ENCODE results near the gene CHN1. TPM values are rescaled to one million over a fixed set of nuclear protein-coding genes. Genes with fewer than 3 reads are reported as not detected.

Gene CHN1
- total RNA-seq, 4 donors from 2014 or later: 11.8 to 56.7 (median 18.1) TPM

DNA sequence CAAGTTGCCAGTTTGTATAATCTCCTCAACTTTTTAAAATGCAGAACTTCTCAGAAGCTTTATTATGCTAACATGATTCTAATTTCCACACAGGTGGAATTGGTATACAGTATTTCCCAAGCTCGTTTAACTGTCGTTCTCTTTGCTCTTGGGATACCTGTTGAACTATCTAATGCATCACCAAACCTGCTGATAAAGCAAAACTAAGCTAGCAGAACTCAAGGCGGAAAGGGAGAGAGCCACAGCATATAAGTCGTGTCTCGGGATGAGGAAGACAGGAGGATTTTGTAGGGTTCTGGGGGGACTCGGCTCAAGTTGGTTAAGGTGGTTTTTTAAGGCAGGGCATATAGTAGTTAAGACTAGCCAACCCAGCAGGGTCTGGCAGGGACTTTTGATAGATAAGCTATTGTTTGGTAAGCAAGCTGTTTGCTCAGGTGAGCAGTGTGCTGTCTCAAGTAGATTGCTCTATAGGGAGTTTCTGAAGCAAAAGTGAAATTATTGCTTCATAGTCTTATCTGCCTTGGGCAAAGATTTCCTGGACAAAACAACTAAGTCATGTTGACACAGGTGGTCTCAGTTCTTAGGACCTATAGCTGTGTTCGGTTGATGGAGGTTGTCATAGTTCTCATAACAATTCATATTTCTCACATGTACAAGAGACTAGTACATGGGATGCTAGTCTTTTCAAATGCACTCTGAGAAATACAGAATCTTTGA is 212.7 kb downstream of the CHN1 start:
- DNase-seq: no peak
- Histone ChIP-seq H3K4me1 (no peaks in the 10 kb centered on the region), H3K27me3 (no peaks in the 10 kb centered on the region), H3K9me3 (no peaks in the 10 kb centered on the region), H3K4me3 (no peak overlapping the region), H3K27ac (no peak overlapping the region), H3K36me3 (no peaks in the 10 kb centered on the region)
- intact Hi-C loops (cut with DNase I; ENCODE audit: low total_unique reads): no loop called here
- TF ChIP-seq, protein P1, sequence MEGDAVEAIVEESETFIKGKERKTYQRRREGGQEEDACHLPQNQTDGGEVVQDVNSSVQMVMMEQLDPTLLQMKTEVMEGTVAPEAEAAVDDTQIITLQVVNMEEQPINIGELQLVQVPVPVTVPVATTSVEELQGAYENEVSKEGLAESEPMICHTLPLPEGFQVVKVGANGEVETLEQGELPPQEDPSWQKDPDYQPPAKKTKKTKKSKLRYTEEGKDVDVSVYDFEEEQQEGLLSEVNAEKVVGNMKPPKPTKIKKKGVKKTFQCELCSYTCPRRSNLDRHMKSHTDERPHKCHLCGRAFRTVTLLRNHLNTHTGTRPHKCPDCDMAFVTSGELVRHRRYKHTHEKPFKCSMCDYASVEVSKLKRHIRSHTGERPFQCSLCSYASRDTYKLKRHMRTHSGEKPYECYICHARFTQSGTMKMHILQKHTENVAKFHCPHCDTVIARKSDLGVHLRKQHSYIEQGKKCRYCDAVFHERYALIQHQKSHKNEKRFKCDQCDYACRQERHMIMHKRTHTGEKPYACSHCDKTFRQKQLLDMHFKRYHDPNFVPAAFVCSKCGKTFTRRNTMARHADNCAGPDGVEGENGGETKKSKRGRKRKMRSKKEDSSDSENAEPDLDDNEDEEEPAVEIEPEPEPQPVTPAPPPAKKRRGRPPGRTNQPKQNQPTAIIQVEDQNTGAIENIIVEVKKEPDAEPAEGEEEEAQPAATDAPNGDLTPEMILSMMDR (IDR thresholded peaks at IDR 0.05): no peak
- TF ChIP-seq POLR2A (IDR thresholded peaks at IDR 0.05): no peak

DNA sequence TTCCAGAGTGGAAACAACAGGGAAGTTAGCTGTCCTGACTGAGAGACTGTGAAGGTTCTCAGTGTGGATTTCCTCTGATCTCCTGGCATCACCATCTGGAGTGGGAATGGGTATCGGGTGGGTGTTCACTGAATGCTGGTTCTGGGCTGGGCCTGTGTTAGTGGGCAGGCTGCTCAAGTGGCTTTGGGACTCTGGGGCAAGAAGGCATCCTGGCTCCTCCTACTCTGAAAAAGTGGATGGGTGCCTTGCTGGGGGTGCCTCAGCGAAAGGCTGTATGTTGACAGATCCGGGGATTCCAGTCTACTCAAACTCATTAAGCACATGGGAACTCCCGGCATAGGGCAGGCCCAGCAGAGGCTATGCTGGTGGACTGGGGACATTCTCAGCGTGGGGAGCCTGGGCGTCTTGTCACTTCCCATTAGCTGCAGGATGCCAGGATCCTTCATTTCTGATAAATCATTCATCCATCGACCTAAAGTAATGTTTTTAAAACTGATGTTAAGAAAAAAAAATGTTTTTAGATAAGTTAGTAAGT is 213.4 kb downstream of the CHN1 start:
- intact Hi-C loops (cut with DNase I; ENCODE audit: low total_unique reads): no loop called here
- Histone ChIP-seq H3K4me3 (no peak overlapping the region), H3K36me3 (no peaks in the 10 kb centered on the region), H3K27me3 (no peaks in the 10 kb centered on the region), H3K9me3 (no peaks in the 10 kb centered on the region), H3K4me1 (no peaks in the 10 kb centered on the region), H3K27ac (no peak overlapping the region)
- TF ChIP-seq, protein P1 (IDR thresholded peaks at IDR 0.05): no peak
- no peak for TF ChIP-seq POLR2A (IDR thresholded peaks at IDR 0.05)
- DNase-seq: no peak

DNA sequence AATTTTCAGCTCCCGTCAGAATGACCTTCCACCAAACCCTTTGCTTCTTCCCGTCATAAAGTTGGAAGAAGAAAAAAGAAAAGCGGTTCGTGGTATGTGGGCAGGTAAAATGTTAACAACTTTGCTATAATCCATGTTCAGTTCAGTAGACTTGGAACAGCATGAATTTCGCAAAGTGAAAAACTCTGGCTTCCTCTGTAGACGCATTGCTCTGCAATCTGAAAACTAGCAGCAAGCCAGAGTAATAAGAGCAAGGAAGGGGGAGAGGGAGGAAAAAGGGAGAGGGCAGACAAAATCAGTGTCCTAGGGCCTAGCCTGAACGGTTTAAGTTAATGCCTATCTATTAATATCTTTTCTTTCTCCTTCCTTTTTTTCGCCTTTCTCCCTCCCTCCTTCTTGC is 214.2 kb downstream of the CHN1 start:
- DNase-seq: no peak
- intact Hi-C loops (cut with DNase I; ENCODE audit: low total_unique reads): no loop called here
- H3K9me3 ChIP-seq: no peaks in the 10 kb centered on the region
- H3K4me1 ChIP-seq: no peaks in the 10 kb centered on the region
- TF ChIP-seq, protein P1 (IDR thresholded peaks at IDR 0.05): no peak
- no peak for TF ChIP-seq POLR2A (IDR thresholded peaks at IDR 0.05)
- no peaks in the 10 kb centered on the region for H3K27me3 ChIP-seq
- H3K27ac ChIP-seq: no peak overlapping the region
- no peaks in the 10 kb centered on the region for H3K36me3 ChIP-seq
- H3K4me3 ChIP-seq: no peak overlapping the region

DNA sequence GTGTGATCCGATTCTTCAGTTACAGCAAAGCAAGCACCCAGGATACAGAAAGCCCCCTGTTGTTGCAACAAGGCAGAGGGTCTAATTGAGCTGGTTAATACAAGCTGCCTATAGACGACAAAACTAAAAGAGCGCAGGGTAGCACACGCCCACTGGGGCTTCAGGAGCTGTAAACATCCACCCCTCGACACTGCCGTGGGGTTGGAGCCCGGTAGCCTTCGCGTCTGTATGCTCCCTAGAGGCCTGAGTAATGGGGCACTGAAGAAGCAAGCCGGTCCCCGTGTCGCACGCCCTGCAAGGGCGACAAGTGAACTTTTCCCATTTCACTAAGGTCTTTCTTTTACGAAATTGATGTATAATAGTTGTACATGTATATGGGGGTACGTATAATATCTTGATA is 216.2 kb downstream of the CHN1 start:
- intact Hi-C loops (cut with DNase I; ENCODE audit: low total_unique reads): no loop called here

More for the DNA sequence above, 216.2 kb downstream of the CHN1 start:
- Histone ChIP-seq H3K27me3 (no peaks in the 10 kb centered on the region), H3K36me3 (no peaks in the 10 kb centered on the region), H3K4me3 (no peak overlapping the region), H3K9me3 (no peaks in the 10 kb centered on the region), H3K27ac (no peak overlapping the region), H3K4me1 (no peaks in the 10 kb centered on the region)
- DNase-seq: no peak
- TF ChIP-seq, protein P1 (IDR thresholded peaks at IDR 0.05): no peak
- no peak for TF ChIP-seq POLR2A (IDR thresholded peaks at IDR 0.05)
